Peyer's patch (tissue), 4 donors: Measurements from ENCODE around the gene CLCN7.

ENCODE experiments used
- CTCF ChIP-seq, 6 experiments: fragments of 450-650 bp in 4 of 6; fragments of 200-600 bp in 2 of 6; sonication (generic) in 1 of 6; IDR thresholded peaks; one replicate each; pipeline ENCODE4 v1.5.1; 2017 to 2019; ENCODE audit warnings: antibody characterized with exemption in 6 of 6, mild to moderate bottlenecking in 3 of 6, moderate library complexity in 1 of 6
- POLR2A ChIP-seq, 2 donors: fragments of 450-650 bp; IDR thresholded peaks; one replicate each; pipeline ENCODE4 v1.5.1; 2017; ENCODE audit warnings: antibody characterized with exemption in 2 of 2, mild to moderate bottlenecking in 2 of 2, moderate library complexity in 2 of 2

DNA sequence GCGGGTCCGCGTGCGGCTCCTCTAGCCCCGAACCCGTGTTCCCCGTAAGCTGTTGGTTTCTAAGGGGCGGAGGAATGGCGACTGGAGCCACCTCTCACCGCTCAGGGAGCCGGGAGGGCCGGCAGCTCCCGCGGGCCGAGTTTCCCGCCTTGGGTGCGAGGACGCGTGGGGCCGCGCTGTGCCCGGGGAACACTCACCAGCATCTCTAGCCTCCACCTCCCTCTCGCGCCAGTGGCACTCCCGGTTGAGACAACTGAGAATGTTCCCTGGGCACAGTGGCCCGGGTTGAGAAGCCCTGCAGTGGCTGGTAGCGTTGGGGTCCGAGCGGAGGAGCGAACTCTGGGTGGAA lies 18.9 kb upstream of the CLCN7 start:
- TF ChIP-seq CTCF (IDR thresholded peaks at IDR 0.05) (no peak), POLR2A (IDR thresholded peaks at IDR 0.05) (no peak)
